H1 (cell line): Measurements from ENCODE around the gene CRABP2. TPM values are rescaled to one million over a fixed set of nuclear protein-coding genes. Genes with fewer than 3 reads are reported as not detected.
A peak's percentile ranks its signal among the peaks of the same experiment; 100 is the strongest.

ENCODE experiments used
- CTCF ChIA-PET: fragments of 300-600 bp; sonication (Branson Sonifier 250); formaldehyde crosslinking; loops from one replicate; lab custom pipeline; 2021; ENCODE audit not compliant: partially characterized antibody; lab: Charles Lee
- POLR2A ChIA-PET: fragments of 300-600 bp; sonication (Branson Sonifier 250); formaldehyde crosslinking; loops from one replicate; lab custom pipeline; 2021; ENCODE audit warnings: inconsistent platforms; ENCODE audit not compliant: partially characterized antibody; lab: Charles Lee
- DNase-seq, 2 experiments: peaks; one replicate each; pipeline versions ENCODE4 v3.0.0 to v3.0.0-alpha.2; 2010 to 2022; ENCODE audit warnings: low spot score in 2 of 2, low read depth in 1 of 2, mixed read lengths in 1 of 2
- FAIRE-seq: peaks from 2 replicates; lab custom pipeline; 2011; peaks lifted over from hg19 to GRCh38; lab: Jason Lieb, UNC
- H2AFZ ChIP-seq: 2 replicates; pipeline ENCODE4 v1.8.1; 2012; ENCODE audit warnings: low read length, inconsistent platforms
- H2AK5ac ChIP-seq: 2 replicates; pipeline ENCODE4 v1.6.1; 2013; ENCODE audit warnings: low read depth, low read length
- H2BK120ac ChIP-seq: replicated peaks from 2 replicates; pipeline ENCODE3; 2013; ENCODE audit warnings: low read depth, low read length, inconsistent platforms
- H2BK12ac ChIP-seq: 2 replicates; pipeline ENCODE4 v1.6.1; 2013; ENCODE audit warnings: low read depth, low read length
- H2BK15ac ChIP-seq: 2 replicates; pipeline ENCODE4 v1.6.1; 2013; ENCODE audit warnings: low read length
- H2BK20ac ChIP-seq: 2 replicates; pipeline ENCODE4 v1.6.1; 2013; ENCODE audit warnings: low read length
- H2BK5ac ChIP-seq: 2 replicates; pipeline ENCODE4 v1.6.1; 2013; ENCODE audit warnings: low read depth, low read length
- H3K14ac ChIP-seq: 2 replicates; pipeline ENCODE4 v1.6.1; 2013; ENCODE audit warnings: inconsistent platforms; ENCODE audit not compliant: insufficient read length
- H3K18ac ChIP-seq: 2 replicates; pipeline ENCODE4 v1.6.1; 2013; ENCODE audit warnings: low read length; ENCODE audit errors: extremely low read depth
- H3K23ac ChIP-seq: 2 replicates; pipeline ENCODE4 v1.6.1; 2013; ENCODE audit warnings: inconsistent platforms; ENCODE audit not compliant: insufficient read length
- H3K23me2 ChIP-seq: 2 replicates; pipeline ENCODE4 v1.6.1; 2013; ENCODE audit warnings: low read depth, low read length
- H3K27ac ChIP-seq: 2 replicates; pipeline ENCODE4 v1.6.1; 2011; ENCODE audit warnings: low read depth, low read length, inconsistent platforms
- H3K27me3 ChIP-seq, 4 experiments: replicated peaks in 1 of 4; 1 replicate in 1 of 4; 2 replicates in 3 of 4; pipeline versions ENCODE4 v1.6.1 to v1.8.1; 2011 to 2013; ENCODE audit warnings: low read length in 3 of 4, mild to moderate bottlenecking in 3 of 4, inconsistent platforms in 2 of 4, mixed read lengths in 2 of 4, moderate library complexity in 1 of 4; ENCODE audit not compliant: control insufficient read depth in 3 of 4, insufficient read depth in 3 of 4; ENCODE audit errors: extremely low read depth in 1 of 4
- H3K36me3 ChIP-seq, 4 experiments: 2 replicates each; pipeline versions ENCODE4 v1.6.1 to v1.8.1; 2011 to 2013; ENCODE audit warnings: mild to moderate bottlenecking in 4 of 4, low read length in 3 of 4, moderate library complexity in 2 of 4, control low read depth in 1 of 4, inconsistent platforms in 1 of 4; ENCODE audit not compliant: insufficient read depth in 4 of 4, control insufficient read depth in 2 of 4
- H3K4ac ChIP-seq: replicated peaks from 2 replicates; pipeline ENCODE3; 2013; ENCODE audit warnings: low read length, low read depth, mixed read lengths, inconsistent platforms; ENCODE audit not compliant: insufficient read length
- H3K4me1 ChIP-seq, 4 experiments: replicated peaks in 1 of 4; 1 replicate in 1 of 4; 2 replicates in 3 of 4; pipeline versions ENCODE4 v1.6.1 to v1.8.1; 2011 to 2013; ENCODE audit warnings: low read length in 3 of 4, inconsistent platforms in 2 of 4, mixed read lengths in 1 of 4; ENCODE audit not compliant: insufficient read depth in 4 of 4, control insufficient read depth in 3 of 4
- H3K4me2 ChIP-seq, 2 experiments: 2 replicates each; pipeline versions ENCODE4 v1.6.1 to v1.8.1; 2011 to 2013; ENCODE audit warnings: low read depth in 2 of 2, low read length in 2 of 2, control low read depth in 1 of 2, inconsistent platforms in 1 of 2, mild to moderate bottlenecking in 1 of 2; ENCODE audit not compliant: insufficient read depth in 1 of 2
- H3K4me3 ChIP-seq, 4 experiments: fragments of 200-600, 300-600 bp in 1 of 4; sonication (generic), shearing (Covaris generic), sonication (Bioruptor Twin) in 1 of 4; 2 replicates each; pipeline versions ENCODE4 v1.5.1 to v1.8.1; 2011 to 2016; ENCODE audit warnings: low read length in 4 of 4, low read depth in 3 of 4, control low read depth in 2 of 4, inconsistent platforms in 2 of 4, mild to moderate bottlenecking in 2 of 4, mixed read lengths in 1 of 4, moderate library complexity in 1 of 4; ENCODE audit not compliant: insufficient read depth in 2 of 4; ENCODE audit errors: extremely low read depth in 1 of 4
- H3K56ac ChIP-seq: replicated peaks from 2 replicates; pipeline ENCODE3; 2013; ENCODE audit warnings: low read depth, mild to moderate bottlenecking, mixed read lengths, low read length, inconsistent platforms; ENCODE audit not compliant: insufficient read length
- H3K79me1 ChIP-seq: 2 replicates; pipeline ENCODE4 v1.6.1; 2013; ENCODE audit warnings: low read depth, low read length, control low read depth
- H3K79me2 ChIP-seq, 2 experiments: 2 replicates each; pipeline versions ENCODE4 v1.6.1 to v1.8.1; 2012 to 2013; ENCODE audit warnings: low read length in 2 of 2, mild to moderate bottlenecking in 2 of 2, inconsistent platforms in 1 of 2; ENCODE audit not compliant: insufficient read depth in 2 of 2, control insufficient read depth in 1 of 2
- H3K9ac ChIP-seq, 4 experiments: replicated peaks in 1 of 4; 1 replicate in 1 of 4; 2 replicates in 3 of 4; pipeline versions ENCODE4 v1.6.1 to v1.8.1; 2011 to 2013; ENCODE audit warnings: low read depth in 3 of 4, low read length in 3 of 4, control low read depth in 2 of 4, mild to moderate bottlenecking in 2 of 4, moderate library complexity in 2 of 4, inconsistent platforms in 1 of 4; ENCODE audit errors: extremely low read depth in 1 of 4
- H3K9me3 ChIP-seq, 2 experiments: 2 replicates each; pipeline versions ENCODE4 v1.6.1 to v1.8.1; 2012 to 2013; ENCODE audit warnings: mild to moderate bottlenecking in 2 of 2, moderate library complexity in 2 of 2, control low read depth in 1 of 2, inconsistent platforms in 1 of 2, low read depth in 1 of 2, low read length in 1 of 2, mixed read lengths in 1 of 2; ENCODE audit not compliant: insufficient read depth in 2 of 2
- H4K20me1 ChIP-seq, 2 experiments: replicated peaks in 1 of 2; 2 replicates each; pipeline versions ENCODE3 to v1.8.1; 2011 to 2013; ENCODE audit warnings: inconsistent platforms in 2 of 2, low read length in 2 of 2, mild to moderate bottlenecking in 1 of 2; ENCODE audit not compliant: insufficient read depth in 2 of 2, control insufficient read depth in 1 of 2
- H4K5ac ChIP-seq: 2 replicates; pipeline ENCODE4 v1.6.1; 2013; ENCODE audit warnings: low read length, low read depth, mixed read lengths, inconsistent platforms; ENCODE audit not compliant: insufficient read length
- H4K8ac ChIP-seq: 2 replicates; pipeline ENCODE4 v1.8.0; 2013; ENCODE audit warnings: mild to moderate bottlenecking, moderate library complexity, low read length, inconsistent platforms; ENCODE audit not compliant: insufficient read depth; ENCODE audit errors: extremely low read depth
- H4K91ac ChIP-seq: replicated peaks from 2 replicates; pipeline ENCODE3; 2013; ENCODE audit warnings: low read length, mixed read lengths, inconsistent platforms; ENCODE audit not compliant: insufficient read length
- POLR2A ChIP-seq, 2 experiments: IDR thresholded peaks; 1 replicate in 1 of 2; 2 replicates in 1 of 2; pipeline ENCODE4 v1.6.1; 2011; ENCODE audit warnings: low read depth in 2 of 2, low read length in 2 of 2, mild to moderate bottlenecking in 2 of 2; ENCODE audit errors: control extremely low read depth in 1 of 2
- SUZ12 ChIP-seq: fragments of 200-600 bp; sonication (generic); IDR thresholded peaks from 2 replicates; pipeline ENCODE4 v1.6.1; 2012; ENCODE audit warnings: mild to moderate bottlenecking, inconsistent platforms, low read length, moderate library complexity, mixed read lengths
- WGBS, 2 experiments: shearing (Covaris generic) in 1 of 2; methylation state at CpG; one replicate each; pipeline versions ENCODE4 v1.1.6 to v1.1.7; 2013 to 2015; ENCODE audit warnings: low lambda C conversion rate in 2 of 2, mixed read lengths in 2 of 2, inconsistent platforms in 1 of 2, low coverage in 1 of 2, missing lambda C conversion rate in 1 of 2; ENCODE audit not compliant: insufficient replicate concordance in 2 of 2, insufficient coverage in 1 of 2, insufficient read length in 1 of 2; ENCODE audit errors: extremely low coverage in 1 of 2, missing lambda C conversion rate in 1 of 2; 5-methylcytosine and 5-hydroxymethylcytosine counted together
- polyA plus RNA-seq, 7 experiments: library from polyadenylated mRNA; depleted of rRNA in 3 of 7; stranded (reverse) in 5 of 7; unstranded in 2 of 7; fragments of >200 nt in 5 of 7; fragments of 200-250 nt in 2 of 7; gene quantifications; 1 replicate in 5 of 7; 2 replicates in 1 of 7; 4 replicates in 1 of 7; pipeline versions ENCODE4 v1.2.1 to v1.2.3, GENCODE V29; 2011 to 2013; ENCODE audit warnings: missing spikeins in 2 of 7, mixed read lengths in 2 of 7
- total RNA-seq: library from RNA; stranded (reverse); fragmentation: NEBNext Ultra II Directional; extraction: Animal tissue kit (Norgen Biotek cat#: 25700); gene quantifications from 2 replicates; pipeline ENCODE4 v1.2.1, GENCODE V29; 2021

The CRABP2 gene
- total and polyA plus RNA-seq, 2 of the 8 experiments (the other 6 are each of a cell fraction or from before 2014, with no cell fraction given): 69.2 to 119 TPM

GRCh38 chr1:156663178-156663577 lies 42.2 kb downstream of the CRABP2 start:
- DNase-seq (no peak), FAIRE-seq (no peak)
- Histone ChIP-seq H3K14ac (no peak overlapping the region), H2AK5ac (peak overlapping the region; percentile 93; the same call in 1 of the 2 replicates), H2BK20ac (peak overlapping the region; percentile 97), H4K8ac (no peak overlapping the region), H3K27ac (no peak overlapping the region), H3K27me3 (peaks cover 0 to 16% (median 8%) of the 10 kb centered on the region in 4 experiments; a peak in 5 of 7 replicates), H3K23me2 (peaks cover 5% of the 10 kb centered on the region), H3K4me3 (no peak overlapping the region), H2BK15ac (no peak overlapping the region; the same call in 1 of the 2 replicates), H3K4me1 (peaks cover 19 to 65% (median 58%) of the 10 kb centered on the region in 4 experiments), H2BK12ac (peak overlapping the region; percentile 96), H3K18ac (peak overlapping the region; percentile 83), H4K5ac (no peak overlapping the region), H4K91ac (no peak overlapping the region), H3K4me2 (peak overlapping the region in 1 of 2 experiments; percentile 13; a peak in 1 of 4 replicates), H3K79me2 (no peaks in the 10 kb centered on the region), H2AFZ (no peak overlapping the region), H3K4ac (no peak overlapping the region), H3K36me3 (no peaks in the 10 kb centered on the region), H3K9ac (no peak overlapping the region), H3K79me1 (no peaks in the 10 kb centered on the region; the same call in 1 of the 2 replicates), H3K23ac (no peak overlapping the region), H3K9me3 (no peaks in the 10 kb centered on the region), H2BK120ac (no peak overlapping the region), H2BK5ac (peak overlapping the region; percentile 98; the same call in 1 of the 2 replicates), H4K20me1 (no peaks in the 10 kb centered on the region), H3K56ac (no peak overlapping the region)
- ChIA-PET POLR2A (interaction anchor here (1.2 to 12.0 kb wide), 4 partner anchors 13 to 71 kb away, joined by 3 to 419 read pairs (median 12); partner anchors contain the start of genes CRABP2 and NES), CTCF (interaction anchor here (11.6 to 66.0 kb wide), 3 partner anchors 19 to 42 kb away, joined by 254 to 4284 read pairs (median 520); partner anchors contain the start of genes BCAN, CRABP2, HAPLN2 and ISG20L2)
- WGBS, 2 experiments: 71% methylated on average over 4 of the region's 5 CpGs; no CpG with 5 or more reads in 1 of the 2 experiments
- TF ChIP-seq SUZ12: no peak
- TF ChIP-seq POLR2A (IDR thresholded peaks at IDR 0.05; ENCODE audit: control extremely low read depth in 1 of 2, low read depth in 2 of 2, low read length in 2 of 2): no peak
